Measurements from ENCODE around the gene EPHA8. TPM values are rescaled to one million over a fixed set of nuclear protein-coding genes. Genes with fewer than 3 reads are reported as not detected.

Gene EPHA8
- total and polyA plus RNA-seq, 4 donors = not detected

DNA sequence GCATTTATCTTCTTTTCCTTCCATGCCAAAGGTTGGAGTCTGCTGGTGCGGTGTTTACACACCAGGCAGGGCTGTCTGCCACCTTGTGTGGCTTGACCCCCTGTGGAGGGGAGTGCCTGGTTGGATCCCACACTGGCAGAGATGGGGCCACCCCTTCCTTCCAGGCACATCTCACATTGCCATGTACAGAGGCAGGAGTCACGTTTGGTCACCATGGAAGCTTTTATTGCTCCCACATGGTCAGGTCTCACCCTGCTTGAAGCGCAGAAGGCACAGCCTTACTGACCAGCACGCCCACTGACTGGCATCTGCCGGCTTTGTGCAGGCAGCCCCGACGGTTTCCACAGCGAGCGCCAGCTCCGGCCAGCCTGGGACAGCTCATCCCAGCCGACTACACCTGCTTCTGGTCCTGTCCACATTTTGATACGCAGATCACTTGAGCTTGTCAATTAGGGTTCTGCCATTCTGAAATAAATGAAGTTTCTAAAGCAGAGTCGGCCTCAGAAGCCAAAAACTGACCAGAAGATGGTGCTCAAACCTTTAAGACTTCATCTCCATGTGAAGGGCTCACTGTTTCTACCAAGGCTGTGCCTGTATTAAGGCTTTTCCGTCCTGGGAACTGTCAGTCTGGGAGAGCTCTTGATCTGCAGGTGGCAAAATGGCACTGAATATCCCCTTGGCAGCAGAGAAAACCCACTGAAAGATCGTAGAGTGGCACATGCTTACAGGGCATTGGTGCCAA is 35.6 kb upstream of the EPHA8 start:
- Histone ChIP-seq H3K9me3 (ENCODE audit: control insufficient read depth in 4 of 4, low read length in 3 of 4) (no peaks in the 10 kb centered on the region), H3K4me1 (ENCODE audit: control insufficient read depth in 4 of 4, insufficient read depth in 4 of 4, low read length in 3 of 4) (no peaks in the 10 kb centered on the region), H3K36me3 (ENCODE audit: control insufficient read depth in 4 of 4, insufficient read depth in 3 of 4, low read depth in 1 of 4, low read length in 3 of 4) (peaks cover 3 to 52% (median 29%) of the 10 kb centered on the region in 4 donors), H3K27me3 (ENCODE audit: control insufficient read depth in 4 of 4, insufficient read depth in 4 of 4, low read length in 3 of 4) (no peaks in the 10 kb centered on the region), H3K9ac (ENCODE audit: low read depth in 1 of 2, low read length in 2 of 2) (no peak overlapping the region), H3K4me3 (ENCODE audit: low read depth in 1 of 3, low read length in 3 of 3) (no peak overlapping the region), H3K27ac (ENCODE audit: low read depth in 1 of 2, low read length in 2 of 2) (no peak overlapping the region)
- WGBS = 93% methylated on average over 15 of the region's 15 CpGs
- TF ChIP-seq GABPA (IDR thresholded peaks at IDR 0.05 in 1 of 2, conservative IDR thresholded peaks at IDR 0.05 in 1 of 2) = no peak
- no peak for TF ChIP-seq YY1 (IDR thresholded peaks at IDR 0.05)
- TF ChIP-seq HNF4G (IDR thresholded peaks at IDR 0.05) = no peak
- no peak for TF ChIP-seq TAF1 (conservative IDR thresholded peaks at IDR 0.05)
- TF ChIP-seq HNF4A (conservative IDR thresholded peaks at IDR 0.05) = no peak
- TF ChIP-seq NR2F2 (IDR thresholded peaks at IDR 0.05) = no peak
- no peak for TF ChIP-seq JUND (IDR thresholded peaks at IDR 0.05)
- no peak for DNase-seq (ENCODE audit: low spot score)

DNA sequence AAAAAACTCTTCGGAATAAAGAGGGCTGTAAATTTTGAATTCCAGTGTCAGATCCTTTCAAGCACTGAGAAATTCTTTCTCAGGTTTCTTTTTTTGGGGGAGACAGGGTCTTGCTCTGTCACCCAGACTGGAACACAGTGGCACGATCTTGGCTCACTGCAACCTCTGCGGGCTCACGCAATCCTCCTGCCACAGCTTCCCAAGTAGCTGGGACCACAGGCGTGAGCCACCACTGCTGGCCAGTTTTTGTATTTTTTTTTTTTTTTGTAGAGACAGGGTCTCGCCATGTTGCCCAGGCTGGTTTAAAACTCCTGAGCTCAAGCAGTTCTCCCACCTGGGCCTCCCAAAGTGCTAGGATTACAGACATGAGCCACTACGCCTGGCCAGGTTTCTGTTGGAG is 34.8 kb upstream of the EPHA8 start:
- no peak for DNase-seq (ENCODE audit: low spot score)
- Histone ChIP-seq H3K9ac (ENCODE audit: low read depth in 1 of 2, low read length in 2 of 2) (no peak overlapping the region), H3K4me3 (ENCODE audit: low read depth in 1 of 3, low read length in 3 of 3) (no peak overlapping the region), H3K27ac (ENCODE audit: low read depth in 1 of 2, low read length in 2 of 2) (no peak overlapping the region), H3K9me3 (ENCODE audit: control insufficient read depth in 4 of 4, low read length in 3 of 4) (no peaks in the 10 kb centered on the region), H3K36me3 (ENCODE audit: control insufficient read depth in 4 of 4, insufficient read depth in 3 of 4, low read depth in 1 of 4, low read length in 3 of 4) (peaks cover 3 to 48% (median 27%) of the 10 kb centered on the region in 4 donors), H3K27me3 (ENCODE audit: control insufficient read depth in 4 of 4, insufficient read depth in 4 of 4, low read length in 3 of 4) (no peaks in the 10 kb centered on the region), H3K4me1 (ENCODE audit: control insufficient read depth in 4 of 4, insufficient read depth in 4 of 4, low read length in 3 of 4) (no peaks in the 10 kb centered on the region)
- TF ChIP-seq JUND (IDR thresholded peaks at IDR 0.05) (no peak), GABPA (IDR thresholded peaks at IDR 0.05 in 1 of 2, conservative IDR thresholded peaks at IDR 0.05 in 1 of 2) (no peak), RXRA (IDR thresholded peaks at IDR 0.05) (no peak), RAD21 (IDR thresholded peaks at IDR 0.05) (no peak), FOXA2 (IDR thresholded peaks at IDR 0.05) (no peak), YY1 (IDR thresholded peaks at IDR 0.05) (no peak), HNF4A (conservative IDR thresholded peaks at IDR 0.05) (no peak), EGR1 (IDR thresholded peaks at IDR 0.05; ENCODE audit: low read depth in 2 of 2) (no peak), TAF1 (conservative IDR thresholded peaks at IDR 0.05) (no peak)
- TF ChIP-seq, protein P1, sequence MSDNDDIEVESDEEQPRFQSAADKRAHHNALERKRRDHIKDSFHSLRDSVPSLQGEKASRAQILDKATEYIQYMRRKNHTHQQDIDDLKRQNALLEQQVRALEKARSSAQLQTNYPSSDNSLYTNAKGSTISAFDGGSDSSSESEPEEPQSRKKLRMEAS (IDR thresholded peaks at IDR 0.05) = no peak
- TF ChIP-seq, protein P2, sequence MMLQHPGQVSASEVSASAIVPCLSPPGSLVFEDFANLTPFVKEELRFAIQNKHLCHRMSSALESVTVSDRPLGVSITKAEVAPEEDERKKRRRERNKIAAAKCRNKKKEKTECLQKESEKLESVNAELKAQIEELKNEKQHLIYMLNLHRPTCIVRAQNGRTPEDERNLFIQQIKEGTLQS (IDR thresholded peaks at IDR 0.05) = no peak
- 96% methylated on average over 7 of the region's 7 CpGs for WGBS

DNA sequence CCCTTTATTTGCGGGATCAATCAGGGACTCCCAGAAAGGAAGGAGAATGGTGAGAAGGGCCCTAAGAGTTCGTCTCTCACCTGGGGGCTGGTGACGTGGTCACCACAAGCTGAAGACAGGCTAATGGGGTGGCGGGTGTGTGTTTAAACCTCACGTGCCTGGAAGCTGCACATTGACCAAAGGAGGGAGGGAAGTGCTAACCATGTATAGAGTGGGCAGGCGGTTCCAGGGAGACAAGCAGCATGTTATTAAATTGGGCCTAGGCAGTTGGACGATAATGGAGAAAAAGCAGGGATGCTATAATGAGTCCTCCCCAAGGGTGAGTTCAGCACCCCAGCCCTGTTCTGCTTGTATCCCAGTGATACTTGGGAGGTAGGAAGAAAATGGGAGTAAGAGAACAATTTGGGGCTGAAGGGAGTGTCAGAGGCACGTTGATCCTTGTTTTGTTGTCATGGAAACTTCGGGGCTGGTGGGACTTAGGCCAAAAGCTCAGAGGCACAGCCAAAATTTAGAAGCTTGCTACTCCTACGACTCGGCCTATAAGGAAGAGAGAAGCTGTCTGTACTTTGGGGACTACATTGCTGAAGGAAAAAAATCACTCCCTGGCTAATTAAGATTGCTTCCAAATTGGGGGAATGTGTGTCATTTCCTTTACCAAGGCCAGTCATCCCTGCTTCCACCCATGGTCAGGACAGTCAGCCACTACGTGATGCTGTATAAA is 33.2 kb upstream of the EPHA8 start:
- no peaks in the 10 kb centered on the region for H3K9me3 ChIP-seq (ENCODE audit: control insufficient read depth in 4 of 4, low read length in 3 of 4)
- TF ChIP-seq, protein P3, sequence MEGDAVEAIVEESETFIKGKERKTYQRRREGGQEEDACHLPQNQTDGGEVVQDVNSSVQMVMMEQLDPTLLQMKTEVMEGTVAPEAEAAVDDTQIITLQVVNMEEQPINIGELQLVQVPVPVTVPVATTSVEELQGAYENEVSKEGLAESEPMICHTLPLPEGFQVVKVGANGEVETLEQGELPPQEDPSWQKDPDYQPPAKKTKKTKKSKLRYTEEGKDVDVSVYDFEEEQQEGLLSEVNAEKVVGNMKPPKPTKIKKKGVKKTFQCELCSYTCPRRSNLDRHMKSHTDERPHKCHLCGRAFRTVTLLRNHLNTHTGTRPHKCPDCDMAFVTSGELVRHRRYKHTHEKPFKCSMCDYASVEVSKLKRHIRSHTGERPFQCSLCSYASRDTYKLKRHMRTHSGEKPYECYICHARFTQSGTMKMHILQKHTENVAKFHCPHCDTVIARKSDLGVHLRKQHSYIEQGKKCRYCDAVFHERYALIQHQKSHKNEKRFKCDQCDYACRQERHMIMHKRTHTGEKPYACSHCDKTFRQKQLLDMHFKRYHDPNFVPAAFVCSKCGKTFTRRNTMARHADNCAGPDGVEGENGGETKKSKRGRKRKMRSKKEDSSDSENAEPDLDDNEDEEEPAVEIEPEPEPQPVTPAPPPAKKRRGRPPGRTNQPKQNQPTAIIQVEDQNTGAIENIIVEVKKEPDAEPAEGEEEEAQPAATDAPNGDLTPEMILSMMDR (IDR thresholded peaks at IDR 0.05; ENCODE audit: low read depth, low read length, missing input control) = no peak
- TF ChIP-seq HNF4A (conservative IDR thresholded peaks at IDR 0.05) = no peak
- TF ChIP-seq HNF4G (IDR thresholded peaks at IDR 0.05) = no peak
- TF ChIP-seq RAD21 (IDR thresholded peaks at IDR 0.05) = no peak
- peaks cover 3 to 37% (median 14%) of the 10 kb centered on the region in 4 donors for H3K36me3 ChIP-seq (ENCODE audit: control insufficient read depth in 4 of 4, insufficient read depth in 3 of 4, low read depth in 1 of 4, low read length in 3 of 4)
- H3K27ac ChIP-seq (ENCODE audit: low read depth in 1 of 2, low read length in 2 of 2) = no peak overlapping the region
- H3K4me3 ChIP-seq (ENCODE audit: low read depth in 1 of 3, low read length in 3 of 3) = no peak overlapping the region
- H3K27me3 ChIP-seq (ENCODE audit: control insufficient read depth in 4 of 4, insufficient read depth in 4 of 4, low read length in 3 of 4) = no peaks in the 10 kb centered on the region
- WGBS = 87% methylated on average over 12 of the region's 12 CpGs
- no peak overlapping the region for H3K9ac ChIP-seq (ENCODE audit: low read depth in 1 of 2, low read length in 2 of 2)
- no peaks in the 10 kb centered on the region for H3K4me1 ChIP-seq (ENCODE audit: control insufficient read depth in 4 of 4, insufficient read depth in 4 of 4, low read length in 3 of 4)
- no peak for DNase-seq (ENCODE audit: low spot score)

Data from liver (tissue), 9 donors.